Astrocyte (in vitro differentiated cells and primary cell): ENCODE data around the gene TIAM2. TPM values are rescaled to one million over a fixed set of nuclear protein-coding genes. Genes with fewer than 3 reads are reported as not detected.

Experiments used
- DNase-seq: peaks from one replicate; pipeline ENCODE4 v3.0.0-alpha.2; 2010; ENCODE audit warnings: low read depth
- FAIRE-seq: peaks from 2 replicates; lab custom pipeline; 2011; peaks lifted over from hg19 to GRCh38; lab: Jason Lieb, UNC
- H2AFZ ChIP-seq: 2 replicates; pipeline ENCODE4 v1.6.0; 2012; ENCODE audit warnings: low read depth, low read length, inconsistent platforms
- H3K27ac ChIP-seq: 2 replicates; pipeline ENCODE4 v1.5.1; 2011; ENCODE audit warnings: low read depth, low read length, inconsistent platforms
- H3K27me3 ChIP-seq: 2 replicates; pipeline ENCODE4 v1.6.0; 2011; ENCODE audit warnings: low read length, inconsistent platforms; ENCODE audit not compliant: insufficient read depth
- H3K36me3 ChIP-seq: 2 replicates; pipeline ENCODE4 v1.5.1; 2011; ENCODE audit warnings: low read length, inconsistent platforms; ENCODE audit not compliant: insufficient read depth
- H3K4me1 ChIP-seq: 2 replicates; pipeline ENCODE4 v1.5.1; 2011; ENCODE audit warnings: low read length, inconsistent platforms; ENCODE audit not compliant: insufficient read depth
- H3K4me2 ChIP-seq: 2 replicates; pipeline ENCODE4 v1.6.0; 2012; ENCODE audit warnings: low read length, inconsistent platforms
- H3K4me3 ChIP-seq: 2 replicates; pipeline ENCODE4 v1.5.1; 2011; ENCODE audit warnings: low read depth, mild to moderate bottlenecking, low read length, inconsistent platforms; ENCODE audit not compliant: insufficient read depth
- H3K79me2 ChIP-seq: 2 replicates; pipeline ENCODE4 v1.6.0; 2012; ENCODE audit warnings: mild to moderate bottlenecking, low read length, inconsistent platforms; ENCODE audit not compliant: insufficient read depth
- H3K9ac ChIP-seq: 2 replicates; pipeline ENCODE4 v1.6.0; 2012; ENCODE audit warnings: mild to moderate bottlenecking, low read length, inconsistent platforms
- H3K9me3 ChIP-seq: 2 replicates; pipeline ENCODE4 v1.5.1; 2012; ENCODE audit warnings: low read depth, mild to moderate bottlenecking, low read length, inconsistent platforms; ENCODE audit not compliant: insufficient read depth
- H4K20me1 ChIP-seq: 2 replicates; pipeline ENCODE4 v1.6.0; 2012; ENCODE audit warnings: low read length, inconsistent platforms; ENCODE audit not compliant: insufficient read depth
- H3K27ac Mint-ChIP-seq: one replicate; pipeline ENCODE4 v1.8.0; 2021; ENCODE audit warnings: mild to moderate bottlenecking, mixed read lengths; ENCODE audit not compliant: unreplicated experiment
- H3K27me3 Mint-ChIP-seq: one replicate; pipeline ENCODE4 v1.8.0; 2021; ENCODE audit warnings: low read depth, mixed read lengths; ENCODE audit not compliant: unreplicated experiment
- H3K36me3 Mint-ChIP-seq: one replicate; pipeline ENCODE4 v1.8.0; 2021; ENCODE audit warnings: low read depth, mixed read lengths; ENCODE audit not compliant: unreplicated experiment
- H3K4me1 Mint-ChIP-seq: one replicate; pipeline ENCODE4 v1.8.0; 2021; ENCODE audit warnings: low read depth, mixed read lengths; ENCODE audit not compliant: unreplicated experiment
- H3K4me3 Mint-ChIP-seq: one replicate; pipeline ENCODE4 v1.8.0; 2021; ENCODE audit warnings: mild to moderate bottlenecking, moderate library complexity, mixed read lengths; ENCODE audit not compliant: unreplicated experiment
- H3K9me3 Mint-ChIP-seq: one replicate; pipeline ENCODE4 v1.8.0; 2021; ENCODE audit warnings: mild to moderate bottlenecking, mixed read lengths; ENCODE audit not compliant: unreplicated experiment
- EZH2 ChIP-seq: IDR thresholded peaks from 2 replicates; pipeline ENCODE4 v1.6.1; 2012; ENCODE audit warnings: mild to moderate bottlenecking, low read length, inconsistent platforms; ENCODE audit not compliant: insufficient read depth
- total RNA-seq: library from RNA; stranded (reverse); gene quantifications from 2 replicates; pipeline ENCODE4 v1.2.1, GENCODE V29; 2021
- TF ChIP-seq, protein P1 (sequence below): IDR thresholded peaks from 2 replicates; pipeline ENCODE4 v1.5.1; 2011; ENCODE audit warnings: low read depth, mild to moderate bottlenecking, inconsistent platforms, low read length, moderate library complexity; ENCODE audit not compliant: insufficient read depth

TIAM2 gene
- total RNA-seq, 1 donor from 2014 or later: 23.6 TPM

DNA sequence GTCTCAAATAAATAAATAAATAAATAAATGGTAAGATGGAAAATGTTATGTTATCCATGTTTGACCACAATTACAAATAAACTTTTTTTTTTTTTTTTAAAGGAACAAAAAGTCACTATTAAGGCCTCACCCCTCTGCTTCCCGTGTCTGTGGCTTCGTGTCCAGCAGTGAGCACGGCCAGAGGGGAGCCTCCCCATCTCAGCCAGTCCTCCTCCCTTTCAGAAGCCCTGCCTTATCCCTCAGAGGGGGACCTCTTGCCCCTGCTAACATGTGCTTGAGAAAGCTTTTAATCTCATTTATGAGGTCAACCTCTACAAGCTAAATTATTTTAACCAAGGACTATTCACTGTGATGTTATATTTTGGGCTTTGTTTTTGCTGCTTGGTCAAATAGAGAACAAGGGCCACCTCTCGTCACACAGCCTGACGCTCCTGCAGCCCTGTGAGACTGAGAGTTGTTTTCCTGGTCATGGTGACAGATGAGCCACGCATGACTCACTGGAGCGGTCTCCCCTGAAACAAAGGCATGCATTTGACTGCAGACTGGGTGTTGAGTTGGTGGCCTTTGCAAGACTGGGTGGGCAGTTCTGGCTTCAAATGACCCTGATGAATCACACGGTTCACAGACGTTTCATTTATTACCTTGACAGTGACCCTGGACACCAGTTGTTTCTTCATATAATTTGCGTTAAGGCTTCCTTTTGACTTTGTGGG is 131.8 kb downstream of the TIAM2 start:
- Histone ChIP-seq H3K4me3 (no peak overlapping the region), H3K36me3 (no peaks in the 10 kb centered on the region), H3K27ac (peak overlapping the region; percentile 86), H3K9me3 (no peaks in the 10 kb centered on the region), H3K4me2 (peak overlapping the region; percentile 65), H4K20me1 (no peaks in the 10 kb centered on the region), H3K27me3 (no peaks in the 10 kb centered on the region), H3K79me2 (no peaks in the 10 kb centered on the region), H3K4me1 (peaks cover 27% of the 10 kb centered on the region), H2AFZ (peak overlapping the region; percentile 0), H3K9ac (peak overlapping the region; percentile 60)
- peak overlapping the region; percentile 90 for H3K27ac Mint-ChIP-seq
- H3K27me3 Mint-ChIP-seq: no peaks in the 10 kb centered on the region
- H3K4me1 Mint-ChIP-seq: peaks cover 56% of the 10 kb centered on the region
- FAIRE-seq: peak; percentile 95
- H3K4me3 Mint-ChIP-seq: peak overlapping the region; percentile 54
- H3K36me3 Mint-ChIP-seq: peaks cover 12% of the 10 kb centered on the region
- H3K9me3 Mint-ChIP-seq: no peaks in the 10 kb centered on the region
- TF ChIP-seq, protein P1, sequence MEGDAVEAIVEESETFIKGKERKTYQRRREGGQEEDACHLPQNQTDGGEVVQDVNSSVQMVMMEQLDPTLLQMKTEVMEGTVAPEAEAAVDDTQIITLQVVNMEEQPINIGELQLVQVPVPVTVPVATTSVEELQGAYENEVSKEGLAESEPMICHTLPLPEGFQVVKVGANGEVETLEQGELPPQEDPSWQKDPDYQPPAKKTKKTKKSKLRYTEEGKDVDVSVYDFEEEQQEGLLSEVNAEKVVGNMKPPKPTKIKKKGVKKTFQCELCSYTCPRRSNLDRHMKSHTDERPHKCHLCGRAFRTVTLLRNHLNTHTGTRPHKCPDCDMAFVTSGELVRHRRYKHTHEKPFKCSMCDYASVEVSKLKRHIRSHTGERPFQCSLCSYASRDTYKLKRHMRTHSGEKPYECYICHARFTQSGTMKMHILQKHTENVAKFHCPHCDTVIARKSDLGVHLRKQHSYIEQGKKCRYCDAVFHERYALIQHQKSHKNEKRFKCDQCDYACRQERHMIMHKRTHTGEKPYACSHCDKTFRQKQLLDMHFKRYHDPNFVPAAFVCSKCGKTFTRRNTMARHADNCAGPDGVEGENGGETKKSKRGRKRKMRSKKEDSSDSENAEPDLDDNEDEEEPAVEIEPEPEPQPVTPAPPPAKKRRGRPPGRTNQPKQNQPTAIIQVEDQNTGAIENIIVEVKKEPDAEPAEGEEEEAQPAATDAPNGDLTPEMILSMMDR: no peak
- no peak for TF ChIP-seq EZH2
- peak; percentile 95 for DNase-seq

GRCh38 chr6:155128977-155129376 is 133.9 kb downstream of the TIAM2 start:
- Histone ChIP-seq H3K27ac (no peak overlapping the region), H2AFZ (no peak overlapping the region), H3K9me3 (no peaks in the 10 kb centered on the region), H3K4me3 (no peak overlapping the region), H3K4me2 (no peak overlapping the region), H4K20me1 (no peaks in the 10 kb centered on the region), H3K4me1 (peaks cover 22% of the 10 kb centered on the region), H3K36me3 (no peaks in the 10 kb centered on the region), H3K9ac (no peak overlapping the region), H3K79me2 (no peaks in the 10 kb centered on the region), H3K27me3 (no peaks in the 10 kb centered on the region)
- no peak overlapping the region for H3K27ac Mint-ChIP-seq
- DNase-seq (no peak), FAIRE-seq (peak; percentile 55)
- H3K36me3 Mint-ChIP-seq: peaks cover 16% of the 10 kb centered on the region
- TF ChIP-seq, protein P1: no peak
- TF ChIP-seq EZH2: no peak
- no peaks in the 10 kb centered on the region for H3K27me3 Mint-ChIP-seq
- H3K4me3 Mint-ChIP-seq: no peak overlapping the region
- no peaks in the 10 kb centered on the region for H3K9me3 Mint-ChIP-seq
- H3K4me1 Mint-ChIP-seq: peaks cover 49% of the 10 kb centered on the region

DNA sequence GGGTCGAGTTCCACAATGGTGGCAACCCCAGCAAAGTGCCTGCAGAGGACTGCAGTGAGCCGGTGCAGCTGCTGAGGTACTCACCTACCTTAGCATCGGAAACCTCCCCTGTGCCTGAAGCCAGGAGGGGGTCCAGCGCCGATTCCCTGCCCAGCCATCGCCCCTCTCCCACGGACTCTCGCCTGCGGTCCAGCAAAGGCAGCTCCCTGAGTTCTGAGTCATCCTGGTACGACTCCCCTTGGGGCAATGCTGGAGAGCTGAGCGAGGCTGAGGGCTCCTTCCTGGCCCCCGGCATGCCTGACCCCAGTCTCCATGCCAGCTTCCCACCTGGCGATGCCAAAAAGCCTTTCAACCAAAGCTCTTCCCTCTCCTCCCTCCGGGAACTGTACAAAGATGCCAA is 134.6 kb downstream of the TIAM2 start:
- Mint-ChIP-seq H3K4me3 (no peak overlapping the region), H3K36me3 (peaks cover 16% of the 10 kb centered on the region), H3K9me3 (no peaks in the 10 kb centered on the region), H3K4me1 (peaks cover 51% of the 10 kb centered on the region), H3K27ac (peak overlapping the region; percentile 47), H3K27me3 (no peaks in the 10 kb centered on the region)
- Histone ChIP-seq H3K27me3 (no peaks in the 10 kb centered on the region), H3K4me1 (peaks cover 22% of the 10 kb centered on the region), H3K27ac (no peak overlapping the region), H3K9me3 (no peaks in the 10 kb centered on the region), H2AFZ (no peak overlapping the region), H3K4me2 (no peak overlapping the region), H4K20me1 (no peaks in the 10 kb centered on the region), H3K9ac (no peak overlapping the region), H3K36me3 (no peaks in the 10 kb centered on the region), H3K79me2 (no peaks in the 10 kb centered on the region), H3K4me3 (no peak overlapping the region)
- no peak for DNase-seq
- FAIRE-seq: no peak
- TF ChIP-seq, protein P1: no peak
- no peak for TF ChIP-seq EZH2
